Fibroblast of skin of right quadriceps (primary cell): Measurements from ENCODE around the gene TAS1R2.

Experiments
- DNase-seq: peaks from one replicate; pipeline ENCODE4 v3.0.0-alpha.2; 2013

Gene TAS1R2

DNA sequence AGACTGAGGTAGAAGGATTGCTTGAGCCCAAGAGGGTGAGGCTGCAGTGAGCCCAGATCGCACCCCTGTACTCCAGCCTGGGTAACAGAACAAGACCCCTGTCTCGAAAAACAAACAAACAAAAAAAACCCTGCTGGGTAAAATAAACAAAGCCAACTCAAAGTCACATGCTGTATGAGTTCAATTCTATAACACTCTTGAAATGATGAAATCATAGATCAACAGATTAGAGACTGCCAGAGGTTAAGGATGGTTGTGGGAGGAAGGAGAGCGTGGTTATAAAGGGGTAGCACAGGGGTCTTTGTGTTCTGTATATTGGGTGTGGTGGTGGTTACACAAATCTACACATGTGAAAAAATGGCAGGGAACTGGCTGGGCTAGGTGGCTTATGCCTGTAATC is 62.5 kb downstream of the TAS1R2 start:
- DNase-seq: no peak

- DNase-seq: no peak
These were observed 64.3 kb downstream of the TAS1R2 start for GRCh38 chr1:18795002-18795689.

DNA sequence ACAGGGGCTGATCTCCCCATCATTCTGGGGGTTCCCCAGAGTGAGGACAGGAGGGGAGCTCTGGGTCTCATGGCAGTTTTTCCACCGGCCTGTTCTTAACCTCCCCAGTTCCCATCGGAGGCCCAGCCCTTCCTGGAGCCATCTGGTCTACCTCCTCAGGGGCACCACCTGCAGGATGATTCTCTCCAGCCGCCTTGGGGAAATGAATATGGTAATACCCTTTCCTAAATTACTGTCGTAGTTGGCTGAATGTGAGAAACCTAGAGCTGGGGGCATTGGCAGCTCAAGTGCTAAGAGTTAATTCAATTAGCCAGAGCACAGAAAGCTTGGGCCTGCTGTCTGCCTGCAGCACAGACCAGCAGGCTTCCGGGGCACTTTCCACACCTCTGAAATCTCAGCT is 64.9 kb downstream of the TAS1R2 start:
- no peak for DNase-seq

DNA sequence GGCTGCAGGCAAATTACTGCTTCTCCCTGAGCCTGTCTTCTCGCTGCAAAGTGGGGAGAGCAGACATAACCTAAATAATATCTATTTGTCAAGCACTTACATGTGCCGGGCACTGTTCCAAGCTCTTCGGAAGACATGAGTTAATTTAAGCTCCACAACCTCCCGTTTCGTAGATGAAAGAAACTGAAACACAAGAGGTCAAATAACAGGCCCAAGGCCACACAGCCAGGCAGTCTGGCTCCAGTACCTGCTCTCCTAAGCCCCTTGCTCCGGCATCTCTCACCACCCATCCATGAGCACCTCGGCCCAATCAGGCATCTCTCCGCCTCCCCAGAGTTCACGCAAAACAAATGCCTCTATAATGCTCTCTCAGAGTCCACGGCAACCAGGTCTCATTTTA is 65.4 kb downstream of the TAS1R2 start:
- DNase-seq: no peak

DNA sequence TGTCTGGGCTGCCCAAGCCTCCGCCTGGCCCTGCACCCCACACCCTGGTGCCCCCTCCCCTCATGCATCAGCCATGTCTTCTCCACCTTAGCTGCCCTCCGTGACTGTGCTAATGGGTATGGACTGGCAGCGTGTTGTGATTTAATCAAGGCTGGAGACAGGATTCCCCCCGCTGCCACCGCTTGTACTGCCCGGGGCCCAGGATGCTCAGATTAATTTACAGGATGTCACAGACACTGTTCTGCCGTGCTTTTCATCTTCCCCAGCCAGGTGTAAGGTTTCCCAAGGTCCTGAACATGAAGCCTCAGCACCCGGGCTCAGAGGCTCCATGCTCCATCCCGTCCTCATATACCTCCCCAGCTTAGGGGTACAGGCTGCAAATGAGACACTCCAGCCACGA is 66.3 kb downstream of the TAS1R2 start:
- no peak for DNase-seq

DNA sequence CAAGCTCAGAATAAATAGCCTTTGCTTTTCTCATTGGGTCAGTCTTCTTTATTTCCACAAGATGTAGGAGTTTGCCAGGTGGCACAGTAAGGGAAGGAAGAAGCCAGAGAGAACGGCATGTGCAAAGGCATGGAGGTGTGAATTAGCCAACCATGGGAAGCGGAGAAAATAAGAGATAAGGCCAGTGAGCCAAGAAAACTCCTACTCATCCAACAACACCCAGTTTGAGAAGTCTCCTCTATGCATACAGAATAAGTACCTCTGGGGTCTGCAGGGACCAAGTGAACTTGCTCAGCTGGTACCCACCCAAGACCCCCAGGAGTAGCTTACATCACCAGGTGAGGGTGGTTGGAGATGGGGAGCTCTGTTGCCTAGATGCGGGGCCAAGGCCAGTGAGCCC is 66.7 kb downstream of the TAS1R2 start:
- DNase-seq: no peak
